GM21526 (cell line): ENCODE data around the gene OR56A4.
A peak's percentile ranks its signal among the peaks of the same experiment; 100 is the strongest.

ENCODE experiments used
- ATAC-seq: cut with Tn5 transposase; IDR thresholded peaks from one replicate; pipeline ENCODE4 v1.9.1; 2021; ENCODE audit warnings: moderate library complexity; ENCODE audit not compliant: unreplicated experiment, low FRiP score

OR56A4 gene, protein sequence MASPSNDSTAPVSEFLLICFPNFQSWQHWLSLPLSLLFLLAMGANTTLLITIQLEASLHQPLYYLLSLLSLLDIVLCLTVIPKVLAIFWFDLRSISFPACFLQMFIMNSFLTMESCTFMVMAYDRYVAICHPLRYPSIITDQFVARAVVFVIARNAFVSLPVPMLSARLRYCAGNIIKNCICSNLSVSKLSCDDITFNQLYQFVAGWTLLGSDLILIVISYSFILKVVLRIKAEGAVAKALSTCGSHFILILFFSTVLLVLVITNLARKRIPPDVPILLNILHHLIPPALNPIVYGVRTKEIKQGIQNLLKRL

DNA sequence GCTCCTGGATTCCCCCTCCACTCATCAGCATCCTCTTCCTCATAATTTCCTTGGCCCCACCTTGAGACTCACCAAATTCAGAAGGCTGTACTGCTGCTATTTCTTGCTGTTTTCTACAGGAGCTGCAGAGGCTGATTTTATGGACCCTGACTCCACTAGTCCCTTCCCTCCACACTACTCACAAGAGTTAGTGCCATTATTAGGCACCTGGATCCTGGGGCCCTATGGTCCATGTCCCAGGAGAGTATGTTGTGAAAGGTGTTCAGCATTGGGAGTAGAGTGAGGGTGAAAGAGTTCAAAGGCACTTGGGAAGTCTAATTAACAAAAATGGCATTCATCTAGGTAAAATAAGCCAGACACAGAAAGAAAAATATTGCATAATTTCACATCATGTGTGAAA lies at the start of gene OR56A4:
Gene OR56A4 (minus strand): TSS at position 101 of the 400 bp plus-strand sequence. CDS start 3,954 bp downstream, outside the sequence.
- ATAC-seq, result no peak

DNA sequence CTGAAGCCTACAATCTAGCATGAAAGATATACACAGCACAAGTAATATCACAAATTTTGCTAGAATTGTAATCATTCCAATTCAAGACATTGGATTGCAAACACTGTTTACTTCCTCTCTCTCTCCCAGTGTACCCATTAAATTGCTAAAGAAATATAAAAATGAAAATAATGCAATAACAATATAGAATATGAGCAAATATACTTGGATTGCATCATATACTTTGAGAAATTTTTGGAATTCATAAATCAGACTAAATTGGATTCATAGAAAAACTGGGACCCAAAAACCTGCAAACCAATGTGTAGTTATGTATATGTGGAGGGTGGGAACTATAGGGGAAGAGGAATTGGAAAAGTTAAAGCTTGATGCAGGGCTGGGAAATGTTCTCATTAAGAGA lies 48.8 kb upstream of the OR56A4 start:
- ATAC-seq, result no peak

DNA sequence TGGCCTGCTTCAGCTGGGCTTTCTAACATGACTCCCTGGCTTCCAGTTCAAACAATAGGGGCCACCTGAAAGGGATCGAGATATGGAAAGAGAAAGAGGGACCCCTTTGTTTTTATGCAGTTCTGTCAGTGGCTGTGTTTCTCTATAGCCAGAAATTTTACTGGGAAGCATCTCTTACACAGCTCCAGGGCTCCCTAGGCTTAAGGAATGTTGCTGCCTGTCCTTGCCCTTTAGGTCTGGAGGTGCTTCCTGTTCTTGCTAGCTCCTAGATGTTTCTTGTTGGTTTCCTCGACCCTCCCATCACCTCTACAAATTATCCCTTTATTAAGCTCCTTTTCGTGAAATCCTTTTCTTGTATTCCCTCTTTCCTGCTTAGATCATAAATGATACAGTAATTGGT lies 45.6 kb upstream of the OR56A4 start:
- ATAC-seq, result no peak

DNA sequence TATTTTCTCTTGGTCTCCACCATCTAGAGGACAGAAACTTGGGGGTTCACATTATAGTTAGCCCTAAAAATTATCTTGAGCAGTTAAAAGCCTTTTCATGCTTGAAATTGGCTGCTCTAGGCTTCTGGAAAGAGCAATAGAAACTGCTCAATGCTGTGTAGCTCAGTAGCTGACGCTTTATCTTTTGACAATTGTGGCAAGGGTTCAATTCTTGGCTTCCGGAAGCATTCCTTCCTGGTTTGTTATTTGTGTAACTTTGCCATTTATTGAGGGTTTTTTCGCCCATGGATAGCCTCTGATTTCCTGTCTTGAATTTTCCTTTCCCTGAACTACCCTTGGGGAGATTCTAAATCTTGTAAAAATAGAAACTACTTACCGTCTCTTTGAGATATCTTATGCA lies 34.1 kb upstream of the OR56A4 start:
- ATAC-seq, result no peak

DNA sequence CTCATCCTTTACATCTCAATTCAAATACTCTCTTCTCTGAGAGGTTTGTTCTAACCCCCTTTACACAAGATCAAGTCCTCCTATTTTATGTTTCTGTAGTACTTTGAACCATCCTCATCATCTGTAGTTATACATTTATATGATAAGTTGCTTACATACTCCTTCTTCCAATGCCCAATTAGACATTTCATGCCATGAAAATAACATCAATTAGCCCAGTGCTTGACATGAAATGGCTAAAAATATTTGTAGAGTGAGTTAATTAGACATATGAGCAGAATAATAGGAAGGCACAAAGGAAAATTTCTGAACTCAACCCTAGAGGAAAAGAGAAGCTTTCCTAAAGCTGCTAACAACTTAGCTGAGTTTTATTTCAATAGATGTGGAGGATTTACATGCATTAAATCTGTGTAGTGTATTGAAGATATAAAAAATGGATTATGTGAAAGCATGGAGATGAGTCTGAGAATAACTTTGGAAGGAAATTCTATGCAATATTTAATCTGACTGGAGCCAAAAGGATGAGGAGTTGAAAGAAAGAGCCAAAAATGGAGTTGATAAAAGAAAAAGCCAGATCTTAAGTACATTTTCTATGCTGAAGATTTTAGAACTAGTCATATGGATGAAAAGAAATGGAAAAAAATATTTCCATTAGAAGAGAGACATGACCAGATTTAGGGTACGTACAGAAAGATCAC lies 24.1 kb upstream of the OR56A4 start, which contains the start of gene OR56A1:
Gene OR56A1 (minus strand): TSS at position 51 of the 698 bp plus-strand sequence. CDS start 3,066 bp downstream, outside the sequence.
- no peak for ATAC-seq

DNA sequence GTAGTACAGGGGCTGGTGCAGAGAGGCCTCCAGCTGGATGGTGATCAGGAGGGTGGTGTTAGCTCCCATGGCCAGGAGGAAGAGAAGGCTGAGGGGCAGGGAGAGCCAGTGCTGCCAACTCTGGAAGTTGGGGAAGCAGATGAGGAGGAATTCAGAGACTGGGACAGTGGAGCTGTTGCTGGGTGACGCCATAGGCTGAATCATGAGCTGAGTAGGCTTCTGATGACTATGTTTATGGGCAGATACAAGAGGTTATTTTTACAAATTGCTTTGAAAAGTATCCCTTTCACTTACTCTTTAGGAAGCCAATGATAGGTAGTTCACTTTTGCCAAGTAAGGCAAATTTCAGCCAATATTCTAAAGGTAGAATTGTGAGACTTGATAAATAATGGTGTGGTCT lies 20.8 kb upstream of the OR56A4 start:
- no peak for ATAC-seq

DNA sequence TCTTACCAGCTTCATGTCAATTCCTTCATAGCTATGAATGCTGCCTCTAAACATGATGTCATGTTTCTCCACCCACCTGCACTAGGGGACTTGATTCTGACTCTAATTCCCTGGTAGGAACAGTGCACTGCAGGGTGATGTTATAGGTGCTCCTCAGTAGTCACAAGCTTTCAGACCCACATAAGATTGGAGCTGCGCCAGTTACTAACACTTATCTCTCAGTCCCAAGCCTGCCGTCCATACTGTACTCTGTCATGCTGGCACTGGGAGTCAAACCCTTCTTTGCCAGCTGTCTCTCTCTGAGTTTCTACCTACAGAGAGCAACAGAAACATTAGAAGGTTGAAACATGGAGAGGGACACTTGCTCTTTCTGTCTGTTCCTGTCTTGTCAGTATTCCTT lies 18.3 kb upstream of the OR56A4 start:
- ATAC-seq, result no peak

DNA sequence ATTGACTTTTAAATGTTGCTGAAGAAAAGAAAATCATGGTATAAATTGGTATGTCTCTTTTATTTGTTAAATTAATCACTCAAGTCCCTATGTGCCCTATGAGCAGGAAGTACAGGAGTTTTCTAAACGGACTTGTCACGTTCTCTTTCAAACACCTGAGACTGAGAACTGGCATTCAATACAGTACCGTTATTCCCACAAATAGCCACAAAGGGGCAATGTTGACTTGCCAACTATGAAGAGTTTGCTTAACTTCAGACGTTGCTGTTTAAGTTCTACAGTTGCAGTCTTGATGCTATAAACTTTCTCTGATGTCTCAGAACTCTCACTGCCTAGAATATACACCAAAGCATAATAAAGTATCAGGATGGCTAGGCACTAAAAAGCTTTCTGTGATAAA lies 16.2 kb upstream of the OR56A4 start:
- ATAC-seq, result no peak

DNA sequence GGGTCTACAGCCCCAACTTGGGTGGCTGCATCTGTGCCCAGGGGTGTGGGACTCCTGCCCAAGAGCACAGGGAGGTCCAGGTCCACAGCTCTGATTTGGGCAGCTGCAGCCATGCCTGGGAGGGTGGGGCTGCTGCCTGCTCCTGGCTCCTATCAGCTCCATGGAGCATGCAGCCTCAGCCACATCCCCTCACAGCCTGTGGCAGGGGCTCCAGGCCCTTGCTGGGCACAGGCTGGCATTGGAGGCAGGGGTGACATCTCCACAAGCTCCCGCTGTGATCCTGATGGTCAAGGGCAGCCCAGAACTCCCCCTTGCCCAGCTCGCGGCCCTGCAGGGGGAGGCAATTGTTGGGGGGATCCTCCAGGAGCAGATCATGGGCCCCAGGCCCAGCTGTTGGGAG lies 6.3 kb upstream of the OR56A4 start:
- no peak for ATAC-seq

DNA sequence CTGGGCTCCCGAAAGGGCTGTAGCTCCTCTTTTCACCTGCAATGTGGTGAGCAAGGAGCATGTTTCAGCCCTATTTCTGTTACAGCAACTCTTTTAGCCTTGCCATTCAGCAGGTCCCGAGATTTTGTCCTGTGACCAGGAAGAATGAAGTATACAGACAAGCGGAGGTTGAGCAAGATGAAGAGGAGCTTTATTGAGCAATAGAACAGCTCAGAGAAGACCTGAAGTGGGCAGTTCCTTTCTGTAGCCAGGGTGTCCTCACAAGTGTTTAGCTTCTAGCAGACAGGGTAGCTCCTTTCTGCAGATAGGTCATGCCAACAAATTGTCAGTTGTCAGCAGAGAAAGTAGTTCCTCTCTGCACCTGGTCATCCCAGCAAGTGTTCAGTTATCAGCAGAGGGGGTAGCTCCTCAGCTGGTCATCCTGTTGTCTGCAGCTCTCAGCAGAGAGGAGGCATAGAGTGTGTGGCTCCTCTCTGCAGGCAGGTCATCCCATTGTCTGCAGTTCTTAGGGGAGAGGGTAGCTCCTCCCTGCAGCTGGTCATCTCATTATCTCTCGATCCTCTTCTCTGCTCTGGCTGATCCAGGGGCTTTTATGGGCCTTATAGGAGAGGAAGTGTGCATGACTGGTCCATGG lies 5.4 kb upstream of the OR56A4 start:
- ATAC-seq, result no peak

DNA sequence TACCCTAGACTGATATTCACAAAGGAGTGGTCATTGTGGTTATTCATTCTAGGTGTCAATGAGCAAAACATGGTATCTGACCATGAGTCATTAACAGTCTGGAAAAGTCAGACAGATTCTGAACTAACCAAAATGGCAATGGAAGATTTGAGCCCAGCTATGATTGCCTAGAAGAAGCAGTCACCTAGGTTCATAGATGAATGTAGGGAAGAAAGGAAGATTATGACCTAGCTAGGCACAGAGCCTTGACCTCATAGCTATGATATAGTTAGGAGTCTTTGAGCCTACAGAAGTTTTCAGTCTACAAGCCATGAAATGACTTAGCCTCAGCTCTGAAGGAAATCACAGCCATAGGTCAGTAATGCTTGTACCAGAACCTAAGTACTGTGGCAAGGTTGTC lies 351 bp downstream of the OR56A4 start:
- ATAC-seq, result no peak

DNA sequence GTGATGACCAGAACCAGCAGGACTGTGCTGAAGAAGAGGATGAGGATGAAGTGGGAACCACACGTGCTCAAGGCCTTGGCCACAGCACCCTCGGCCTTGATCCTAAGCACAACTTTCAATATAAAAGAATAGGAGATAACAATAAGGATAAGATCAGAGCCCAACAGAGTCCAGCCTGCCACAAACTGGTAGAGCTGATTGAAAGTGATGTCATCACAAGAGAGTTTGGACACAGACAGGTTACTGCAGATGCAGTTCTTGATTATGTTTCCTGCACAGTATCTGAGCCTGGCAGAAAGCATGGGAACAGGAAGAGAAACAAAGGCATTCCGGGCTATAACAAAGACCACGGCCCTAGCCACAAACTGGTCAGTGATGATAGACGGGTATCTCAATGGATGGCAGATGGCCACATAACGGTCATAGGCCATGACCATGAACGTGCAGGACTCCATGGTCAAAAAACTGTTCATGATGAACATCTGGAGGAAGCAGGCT lies 4.5 kb downstream of the OR56A4 start:
- no peak for ATAC-seq

DNA sequence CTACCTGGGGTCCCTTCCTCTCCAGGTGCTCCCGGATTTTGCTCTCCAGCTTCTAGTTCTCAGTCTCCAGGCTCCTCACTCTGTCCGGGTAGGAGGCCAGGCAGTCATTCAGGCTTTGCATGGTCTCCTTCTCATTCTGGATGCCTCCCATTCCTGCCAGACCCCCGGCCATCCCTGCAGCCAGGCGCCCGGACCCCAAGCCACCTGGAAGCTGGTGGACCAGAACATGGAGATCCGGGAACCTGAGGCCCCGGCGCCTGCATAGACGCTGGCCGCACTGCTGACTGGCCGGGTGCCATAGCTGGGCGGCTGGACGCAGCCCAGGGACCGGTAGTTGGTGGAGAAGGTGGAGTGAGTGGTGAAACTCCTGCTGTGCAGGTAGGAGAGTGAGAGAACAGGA lies 12.0 kb downstream of the OR56A4 start:
- ATAC-seq, result no peak

DNA sequence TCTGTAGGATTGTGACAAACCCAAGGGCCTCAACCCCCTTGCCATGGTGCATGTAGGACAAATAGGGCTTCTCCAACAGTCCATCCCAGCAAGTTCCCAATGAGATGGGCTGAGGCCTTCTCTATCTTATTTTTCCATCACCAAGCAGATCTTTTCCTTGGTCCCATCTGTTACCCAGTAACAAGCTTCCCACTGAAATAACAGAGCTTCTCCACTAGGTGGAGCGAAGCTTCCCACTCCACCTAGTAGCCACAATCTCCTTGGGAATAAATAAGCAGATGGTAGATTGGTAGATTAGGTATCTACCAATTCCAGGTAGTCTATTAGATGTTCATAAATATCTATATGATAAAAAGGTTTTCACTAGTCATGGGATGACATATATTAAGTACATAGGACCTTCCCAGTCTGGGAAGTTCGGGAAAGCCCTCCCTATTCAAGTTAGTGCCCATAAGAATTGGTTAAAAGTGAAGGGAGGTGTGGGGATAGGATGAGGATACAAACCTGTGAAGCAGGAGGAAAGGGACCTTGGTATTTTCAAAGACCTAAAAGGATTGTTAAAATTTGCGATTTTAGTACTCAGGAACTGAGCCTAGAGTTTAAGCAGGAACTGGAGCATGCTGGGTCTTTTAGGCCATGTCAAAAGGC lies 14.0 kb downstream of the OR56A4 start:
- peak; percentile 53 for ATAC-seq

DNA sequence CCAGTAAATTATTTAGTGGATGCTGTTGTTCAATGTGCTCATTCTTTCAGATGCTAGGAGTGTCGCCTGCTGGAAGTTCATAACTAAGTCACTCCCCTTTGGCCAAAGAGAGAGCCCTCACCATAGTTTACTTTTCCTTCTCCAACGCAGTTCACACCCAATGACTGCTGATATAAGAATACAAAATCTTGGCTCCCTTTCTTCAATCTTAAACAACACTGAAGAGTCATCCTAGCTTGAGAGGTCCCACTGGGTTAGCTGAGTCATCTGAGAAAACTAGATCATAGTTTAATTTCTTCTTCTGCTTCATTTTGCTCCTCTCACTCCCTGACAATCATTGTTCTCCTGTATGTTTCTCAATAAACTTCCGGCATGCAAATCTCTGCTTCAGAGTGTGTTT lies 14.6 kb downstream of the OR56A4 start:
- no peak for ATAC-seq

DNA sequence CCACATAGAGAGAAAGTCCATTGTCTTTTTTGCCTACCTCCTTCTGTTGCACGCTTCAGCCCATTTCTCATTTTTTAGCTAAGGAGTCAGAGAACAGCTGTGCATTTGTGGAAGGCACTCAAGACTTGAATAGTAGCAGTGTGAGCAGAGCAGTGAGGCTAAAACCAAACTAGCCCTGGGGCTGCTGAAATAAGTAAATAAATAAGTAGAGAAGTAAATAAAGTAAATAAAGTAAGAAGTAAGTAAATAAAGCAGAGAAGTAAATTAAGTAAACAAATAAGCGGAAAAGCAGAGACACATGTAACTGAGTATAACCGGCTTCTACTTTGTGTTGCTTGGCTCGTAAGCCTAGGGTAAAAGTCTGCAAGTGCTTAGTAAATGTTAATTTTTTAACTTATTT lies 17.5 kb downstream of the OR56A4 start:
- ATAC-seq, result no peak

DNA sequence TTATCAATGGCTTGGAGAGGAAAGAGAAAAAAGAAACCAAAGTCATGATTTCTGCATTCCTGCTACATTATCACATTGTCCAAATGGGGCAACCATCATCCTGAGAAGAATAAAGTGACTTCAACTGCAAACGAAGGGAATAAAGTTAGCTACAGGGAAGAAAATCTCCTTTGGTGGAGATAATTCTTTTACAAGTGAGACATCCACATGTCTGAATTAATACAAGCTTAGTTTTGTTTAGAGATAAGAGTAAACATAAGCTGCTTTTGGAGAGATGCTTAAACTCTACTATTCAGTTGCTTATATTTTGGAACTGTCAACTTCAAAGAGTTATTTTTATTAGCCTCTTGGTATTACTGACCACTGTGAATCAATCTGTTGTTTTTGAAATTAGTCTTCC lies 19.9 kb downstream of the OR56A4 start, which contains the start of gene OR52L1:
Gene OR52L1 (minus strand): TSS at position 101 of the 400 bp plus-strand sequence. CDS start 55 bp downstream, at position 46.
- ATAC-seq, result no peak

DNA sequence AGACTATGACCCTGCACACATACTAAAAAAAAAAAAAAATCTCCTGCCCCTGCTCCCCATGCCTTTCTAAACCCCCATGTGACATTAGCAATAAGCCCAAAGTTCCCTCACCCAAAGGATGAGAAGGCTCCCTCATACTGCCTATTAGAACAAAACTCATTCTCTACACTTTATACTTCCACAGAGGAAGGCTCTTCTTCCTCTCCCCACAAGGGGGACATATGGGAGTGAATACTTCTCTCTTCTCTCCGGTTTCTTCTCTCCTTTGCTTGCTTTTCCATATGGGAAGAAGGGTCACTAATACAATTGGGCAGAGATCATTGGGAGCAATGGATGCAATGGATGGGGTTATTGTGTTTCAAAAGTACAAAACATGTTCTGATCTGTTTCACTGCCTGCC lies 23.3 kb downstream of the OR56A4 start:
- no peak for ATAC-seq

DNA sequence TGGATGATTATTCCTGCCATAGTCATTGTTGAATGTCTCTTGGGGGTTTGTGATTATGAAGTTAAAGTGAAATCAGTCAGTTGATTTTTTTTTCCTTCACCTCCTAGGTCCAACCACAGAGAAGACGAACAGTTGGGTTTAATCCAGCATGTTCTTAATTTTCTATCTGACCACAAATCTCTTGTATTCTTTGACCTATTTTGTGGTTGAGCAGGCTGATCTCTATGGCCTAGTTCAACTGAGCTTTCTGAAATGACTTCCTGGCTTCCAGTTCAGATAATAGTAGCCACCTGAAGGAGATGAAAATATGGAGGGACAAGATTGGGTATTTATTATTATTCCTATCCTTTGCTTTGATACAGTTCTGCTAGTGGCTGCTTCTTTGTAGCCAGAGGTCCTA lies 33.2 kb downstream of the OR56A4 start:
- ATAC-seq, result no peak

DNA sequence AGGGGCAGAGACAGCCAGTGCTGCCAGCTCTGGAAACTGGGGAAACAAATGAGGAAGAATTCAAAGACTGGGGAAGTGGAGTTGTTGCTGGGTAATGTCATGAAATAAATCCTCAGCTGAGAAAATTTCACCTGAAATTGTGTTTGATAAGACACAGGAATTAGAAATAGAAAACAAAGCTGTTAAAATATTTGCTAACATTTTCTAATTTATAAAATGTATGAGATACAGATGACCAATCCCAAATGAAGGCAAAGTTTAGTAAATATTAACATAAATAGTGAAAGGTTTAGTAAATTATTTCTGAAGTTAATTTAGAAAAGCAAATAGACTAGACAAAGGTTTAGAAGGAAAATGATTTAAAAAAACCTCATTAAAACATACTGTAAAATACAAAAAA lies 38.4 kb downstream of the OR56A4 start, which contains the start of gene OR56A5:
Gene OR56A5 (minus strand): TSS at position 101 of the 400 bp plus-strand sequence. CDS start 0 bp downstream, at position 101.
- ATAC-seq, result no peak

DNA sequence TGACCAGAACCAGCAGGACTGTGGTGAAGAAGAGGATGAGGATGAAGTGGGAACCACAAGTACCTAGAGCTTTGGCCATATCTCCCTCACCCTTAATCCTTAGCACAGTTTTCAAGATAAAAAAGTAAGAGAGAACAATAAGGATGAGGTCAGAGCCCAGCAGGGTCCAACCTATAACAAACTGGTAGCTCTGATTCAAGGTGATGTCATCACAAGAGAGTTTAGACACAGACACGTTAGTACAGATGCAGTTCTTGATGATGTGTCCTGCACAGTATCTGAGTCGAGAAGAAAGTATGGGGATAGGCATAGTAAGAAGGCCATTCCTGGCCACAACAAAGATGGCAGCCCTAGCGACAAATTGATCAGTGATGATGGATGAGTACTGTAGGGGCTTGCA lies 39.0 kb downstream of the OR56A4 start:
- no peak for ATAC-seq
